ENCODE measurements around the gene ELFN1.

Gene ELFN1

GRCh38 chr7:1706721-1707613 lies 36.9 kb downstream of the ELFN1 start:
- peaks cover 21% of the 10 kb centered on the region for H3K4me1 ChIP-seq (ENCODE audit: control insufficient read depth, insufficient read depth, low read length)
- no peak overlapping the region for H3K27ac ChIP-seq (ENCODE audit: low read depth, low read length)
- H3K9ac ChIP-seq (ENCODE audit: low read depth, low read length): no peak overlapping the region
- no peak overlapping the region for H3K4me3 ChIP-seq (ENCODE audit: low read depth, low read length)
- peaks cover 14% of the 10 kb centered on the region for H3K9me3 ChIP-seq (ENCODE audit: control insufficient read depth, insufficient read depth, low read length)
- no peaks in the 10 kb centered on the region for H3K36me3 ChIP-seq (ENCODE audit: control insufficient read depth, insufficient read depth, low read length)
- peaks cover 12% of the 10 kb centered on the region for H3K27me3 ChIP-seq (ENCODE audit: control insufficient read depth, insufficient read depth, low read length)

- Histone ChIP-seq H3K27me3 (ENCODE audit: control insufficient read depth, insufficient read depth, low read length) (peaks cover 12% of the 10 kb centered on the region), H3K9ac (ENCODE audit: low read depth, low read length) (no peak overlapping the region), H3K27ac (ENCODE audit: low read depth, low read length) (no peak overlapping the region), H3K4me3 (ENCODE audit: low read depth, low read length) (no peak overlapping the region), H3K4me1 (ENCODE audit: control insufficient read depth, insufficient read depth, low read length) (peaks cover 21% of the 10 kb centered on the region), H3K9me3 (ENCODE audit: control insufficient read depth, insufficient read depth, low read length) (peaks cover 11% of the 10 kb centered on the region), H3K36me3 (ENCODE audit: control insufficient read depth, insufficient read depth, low read length) (no peaks in the 10 kb centered on the region)
These were observed 37.9 kb downstream of the ELFN1 start for GRCh38 chr7:1707756-1708595.

GRCh38 chr7:1708596-1709251 lies 38.6 kb downstream of the ELFN1 start:
- Histone ChIP-seq H3K27me3 (ENCODE audit: control insufficient read depth, insufficient read depth, low read length) (peaks cover 10% of the 10 kb centered on the region), H3K4me3 (ENCODE audit: low read depth, low read length) (no peak overlapping the region), H3K9me3 (ENCODE audit: control insufficient read depth, insufficient read depth, low read length) (peaks cover 11% of the 10 kb centered on the region), H3K27ac (ENCODE audit: low read depth, low read length) (no peak overlapping the region), H3K4me1 (ENCODE audit: control insufficient read depth, insufficient read depth, low read length) (peaks cover 22% of the 10 kb centered on the region), H3K36me3 (ENCODE audit: control insufficient read depth, insufficient read depth, low read length) (no peaks in the 10 kb centered on the region), H3K9ac (ENCODE audit: low read depth, low read length) (no peak overlapping the region)

- Histone ChIP-seq H3K4me3 (ENCODE audit: low read depth, low read length) (no peak overlapping the region), H3K9me3 (ENCODE audit: control insufficient read depth, insufficient read depth, low read length) (peaks cover 11% of the 10 kb centered on the region), H3K4me1 (ENCODE audit: control insufficient read depth, insufficient read depth, low read length) (peaks cover 17% of the 10 kb centered on the region), H3K36me3 (ENCODE audit: control insufficient read depth, insufficient read depth, low read length) (no peaks in the 10 kb centered on the region), H3K27me3 (ENCODE audit: control insufficient read depth, insufficient read depth, low read length) (peaks cover 5% of the 10 kb centered on the region), H3K9ac (ENCODE audit: low read depth, low read length) (no peak overlapping the region), H3K27ac (ENCODE audit: low read depth, low read length) (no peak overlapping the region)
These were observed 39.2 kb downstream of the ELFN1 start for GRCh38 chr7:1709281-1709680.

DNA sequence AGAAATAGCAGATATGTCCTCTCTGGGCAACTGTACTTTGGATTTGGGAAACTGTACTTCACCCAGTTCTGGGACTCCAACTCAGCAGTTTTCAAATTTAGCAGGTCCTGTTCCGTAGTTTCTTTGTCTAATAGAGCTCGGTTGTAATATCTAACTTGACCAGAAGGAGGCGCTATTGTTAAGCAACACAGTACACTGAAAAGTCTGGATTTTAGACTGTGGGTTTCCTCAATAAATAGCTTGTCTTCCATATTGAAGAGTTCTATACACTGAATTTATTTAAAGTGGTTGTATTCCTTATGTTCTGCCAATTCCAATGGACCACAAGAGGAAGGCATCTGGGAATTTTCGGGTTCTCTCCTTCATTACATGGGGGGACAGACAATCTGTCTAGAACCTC lies 39.8 kb downstream of the ELFN1 start:
- Histone ChIP-seq H3K27ac (ENCODE audit: low read depth, low read length) (no peak overlapping the region), H3K9ac (ENCODE audit: low read depth, low read length) (no peak overlapping the region), H3K4me3 (ENCODE audit: low read depth, low read length) (no peak overlapping the region), H3K9me3 (ENCODE audit: control insufficient read depth, insufficient read depth, low read length) (peaks cover 11% of the 10 kb centered on the region), H3K27me3 (ENCODE audit: control insufficient read depth, insufficient read depth, low read length) (no peaks in the 10 kb centered on the region; the same call in 1 of the 2 replicates), H3K36me3 (ENCODE audit: control insufficient read depth, insufficient read depth, low read length) (no peaks in the 10 kb centered on the region), H3K4me1 (ENCODE audit: control insufficient read depth, insufficient read depth, low read length) (peaks cover 11% of the 10 kb centered on the region)

DNA sequence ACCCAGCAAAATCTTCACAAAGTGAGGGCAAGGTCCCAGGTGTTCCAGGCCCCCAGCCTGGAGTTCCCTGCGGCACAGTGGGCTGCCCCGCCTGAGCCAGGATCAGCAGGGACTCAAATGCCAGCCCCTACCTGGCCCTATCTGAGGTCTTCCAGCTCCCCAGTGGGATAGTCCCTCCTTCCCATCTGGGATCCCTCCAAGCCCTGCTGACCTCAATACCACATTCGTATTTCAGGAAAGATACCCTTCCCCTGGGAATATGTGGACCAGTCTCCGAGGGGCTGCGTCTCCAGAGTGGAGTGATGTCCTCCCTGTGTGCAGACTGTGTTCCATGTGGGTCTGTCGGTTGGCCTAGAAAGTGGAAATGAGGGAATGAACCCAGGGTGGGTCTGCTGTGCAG lies 40.9 kb downstream of the ELFN1 start:
- Histone ChIP-seq H3K27ac (ENCODE audit: low read depth, low read length) (no peak overlapping the region), H3K9me3 (ENCODE audit: control insufficient read depth, insufficient read depth, low read length) (peaks cover 11% of the 10 kb centered on the region), H3K9ac (ENCODE audit: low read depth, low read length) (no peak overlapping the region), H3K4me1 (ENCODE audit: control insufficient read depth, insufficient read depth, low read length) (peaks cover 4% of the 10 kb centered on the region; the same call in 1 of the 2 replicates), H3K27me3 (ENCODE audit: control insufficient read depth, insufficient read depth, low read length) (no peaks in the 10 kb centered on the region), H3K4me3 (ENCODE audit: low read depth, low read length) (no peak overlapping the region), H3K36me3 (ENCODE audit: control insufficient read depth, insufficient read depth, low read length) (no peaks in the 10 kb centered on the region)

GRCh38 chr7:1712907-1713501 lies 42.9 kb downstream of the ELFN1 start:
- Histone ChIP-seq H3K9ac (ENCODE audit: low read depth, low read length) (no peak overlapping the region), H3K4me1 (ENCODE audit: control insufficient read depth, insufficient read depth, low read length) (peaks cover 4% of the 10 kb centered on the region; the same call in 1 of the 2 replicates), H3K4me3 (ENCODE audit: low read depth, low read length) (no peak overlapping the region), H3K27me3 (ENCODE audit: control insufficient read depth, insufficient read depth, low read length) (no peaks in the 10 kb centered on the region), H3K36me3 (ENCODE audit: control insufficient read depth, insufficient read depth, low read length) (no peaks in the 10 kb centered on the region), H3K27ac (ENCODE audit: low read depth, low read length) (peak overlapping the region; percentile 32), H3K9me3 (ENCODE audit: control insufficient read depth, insufficient read depth, low read length) (peaks cover 11% of the 10 kb centered on the region)

GRCh38 chr7:1713502-1714484 lies 43.7 kb downstream of the ELFN1 start:
- H3K4me3 ChIP-seq (ENCODE audit: low read depth, low read length): no peak overlapping the region
- peak overlapping the region; percentile 32 for H3K27ac ChIP-seq (ENCODE audit: low read depth, low read length)
- H3K4me1 ChIP-seq (ENCODE audit: control insufficient read depth, insufficient read depth, low read length): peaks cover 4% of the 10 kb centered on the region; the same call in 1 of the 2 replicates
- H3K27me3 ChIP-seq (ENCODE audit: control insufficient read depth, insufficient read depth, low read length): no peaks in the 10 kb centered on the region
- H3K36me3 ChIP-seq (ENCODE audit: control insufficient read depth, insufficient read depth, low read length): no peaks in the 10 kb centered on the region
- no peak overlapping the region for H3K9ac ChIP-seq (ENCODE audit: low read depth, low read length)
- H3K9me3 ChIP-seq (ENCODE audit: control insufficient read depth, insufficient read depth, low read length): peaks cover 11% of the 10 kb centered on the region

GRCh38 chr7:1714583-1715330 lies 44.7 kb downstream of the ELFN1 start:
- Histone ChIP-seq H3K9me3 (ENCODE audit: control insufficient read depth, insufficient read depth, low read length) (peaks cover 5% of the 10 kb centered on the region; the same call in 1 of the 2 replicates), H3K36me3 (ENCODE audit: control insufficient read depth, insufficient read depth, low read length) (no peaks in the 10 kb centered on the region), H3K27ac (ENCODE audit: low read depth, low read length) (no peak overlapping the region), H3K27me3 (ENCODE audit: control insufficient read depth, insufficient read depth, low read length) (no peaks in the 10 kb centered on the region), H3K4me1 (ENCODE audit: control insufficient read depth, insufficient read depth, low read length) (peaks cover 4% of the 10 kb centered on the region; the same call in 1 of the 2 replicates), H3K9ac (ENCODE audit: low read depth, low read length) (no peak overlapping the region), H3K4me3 (ENCODE audit: low read depth, low read length) (no peak overlapping the region)
